OCI-LY3 (cell line): ENCODE data around the gene POLD2.

Experiments used
- H2AFZ ChIP-seq: fragments of 200-600, 300-600 bp; shearing (Covaris generic); 2 replicates; pipeline ENCODE4 v1.6.0; 2014; ENCODE audit warnings: antibody characterized with exemption, low read depth, low read length
- H3K27ac ChIP-seq: fragments of 200-600, 300-600 bp; sonication (generic); 2 replicates; pipeline ENCODE4 v1.5.1; 2014; ENCODE audit warnings: mild to moderate bottlenecking, low read length, moderate library complexity, mixed read lengths
- H3K27me3 ChIP-seq: fragments of 200-600, 300-600 bp; sonication (generic); 2 replicates; pipeline ENCODE4 v1.6.1; 2014; ENCODE audit warnings: low read depth, low read length, mixed read lengths
- H3K36me3 ChIP-seq: fragments of 200-600, 300-600 bp; sonication (generic); replicated peaks from 2 replicates; pipeline ENCODE3; 2014; ENCODE audit warnings: low read depth, low read length, mixed read lengths
- H3K4me1 ChIP-seq: fragments of 300-600, 200-600 bp; sonication (generic); 2 replicates; pipeline ENCODE4 v1.6.1; 2014; ENCODE audit warnings: low read length, mixed read lengths
- H3K4me2 ChIP-seq: fragments of 200-600, 300-600 bp; sonication (generic); 2 replicates; pipeline ENCODE4 v1.6.1; 2014; ENCODE audit warnings: low read length, mixed read lengths
- H3K4me3 ChIP-seq: fragments of 300-600, 200-600 bp; sonication (generic); 2 replicates; pipeline ENCODE4 v1.5.1; 2014; ENCODE audit warnings: antibody characterized with exemption, mild to moderate bottlenecking, low read length, moderate library complexity
- H3K79me2 ChIP-seq: fragments of 300-600, 200-600 bp; shearing (Covaris generic); 2 replicates; pipeline ENCODE4 v1.6.1; 2014; ENCODE audit warnings: mild to moderate bottlenecking, low read length, mixed read lengths
- H3K9ac ChIP-seq: fragments of 300-600, 200-600 bp; shearing (Covaris generic); 2 replicates; pipeline ENCODE4 v1.6.0; 2014; ENCODE audit warnings: mild to moderate bottlenecking, low read length, moderate library complexity
- H3K9me3 ChIP-seq: fragments of 200-600, 300-600 bp; shearing (Covaris generic); 2 replicates; pipeline ENCODE4 v1.6.1; 2014; ENCODE audit warnings: low read length, mixed read lengths; ENCODE audit not compliant: insufficient read depth
- H4K20me1 ChIP-seq: fragments of 200-600, 300-600 bp; sonication (generic); 2 replicates; pipeline ENCODE4 v1.6.1; 2016; ENCODE audit warnings: low read length, mixed read lengths; ENCODE audit not compliant: insufficient read depth
- CTCF ChIP-seq: fragments of 200-600, 300-600 bp; sonication (generic); IDR thresholded peaks from 2 replicates; pipeline ENCODE4 v1.5.1; 2014; ENCODE audit warnings: antibody characterized with exemption, low read length, low read depth
- EZH2phosphoT487 ChIP-seq: fragments of 200-600 bp; shearing (Covaris generic); IDR thresholded peaks from 2 replicates; pipeline ENCODE4 v1.6.1; 2018; ENCODE audit warnings: antibody characterized with exemption, mixed run types, low read depth

POLD2 gene

GRCh38 chr7:44152971-44153947 is 29.9 kb upstream of the POLD2 start:
- Histone ChIP-seq H3K27me3 (no peaks in the 10 kb centered on the region), H3K4me2 (no peak overlapping the region), H2AFZ (no peak overlapping the region), H3K36me3 (no peaks in the 10 kb centered on the region), H3K9ac (no peak overlapping the region), H3K4me1 (peaks cover 38% of the 10 kb centered on the region), H3K79me2 (no peaks in the 10 kb centered on the region), H3K4me3 (no peak overlapping the region), H4K20me1 (no peaks in the 10 kb centered on the region), H3K27ac (no peak overlapping the region), H3K9me3 (no peaks in the 10 kb centered on the region)
- TF ChIP-seq EZH2phosphoT487 = no peak
- TF ChIP-seq CTCF = no peak

GRCh38 chr7:44151956-44152355 is 28.6 kb upstream of the POLD2 start:
- H3K4me1 ChIP-seq = peaks cover 38% of the 10 kb centered on the region
- no peaks in the 10 kb centered on the region for H3K27me3 ChIP-seq
- no peaks in the 10 kb centered on the region for H3K36me3 ChIP-seq
- TF ChIP-seq CTCF (no peak), EZH2phosphoT487 (no peak)
- no peak overlapping the region for H3K4me2 ChIP-seq
- no peaks in the 10 kb centered on the region for H4K20me1 ChIP-seq
- H3K4me3 ChIP-seq = no peak overlapping the region
- no peaks in the 10 kb centered on the region for H3K9me3 ChIP-seq
- H3K9ac ChIP-seq = no peak overlapping the region
- no peak overlapping the region for H2AFZ ChIP-seq
- no peak overlapping the region for H3K27ac ChIP-seq
- no peaks in the 10 kb centered on the region for H3K79me2 ChIP-seq

- TF ChIP-seq EZH2phosphoT487 (no peak), CTCF (no peak)
Observed at GRCh38 chr7:44150966-44151941, 27.9 kb upstream of the POLD2 start.

GRCh38 chr7:44150466-44150832 is 27.1 kb upstream of the POLD2 start:
- Histone ChIP-seq H3K9ac (peak overlapping the region; percentile 38; the same call in 1 of the 2 replicates), H3K27ac (peak overlapping the region; percentile 91), H3K36me3 (no peaks in the 10 kb centered on the region), H3K4me3 (peak overlapping the region; percentile 37), H2AFZ (no peak overlapping the region), H3K4me2 (peak overlapping the region; percentile 80), H3K9me3 (no peaks in the 10 kb centered on the region), H3K27me3 (no peaks in the 10 kb centered on the region), H3K4me1 (peaks cover 38% of the 10 kb centered on the region), H3K79me2 (no peaks in the 10 kb centered on the region), H4K20me1 (no peaks in the 10 kb centered on the region)
- no peak for TF ChIP-seq CTCF
- no peak for TF ChIP-seq EZH2phosphoT487

More at GRCh38 chr7:44150966-44151941, 27.9 kb upstream of the POLD2 start:
- Histone ChIP-seq H4K20me1 (no peaks in the 10 kb centered on the region), H3K27ac (peak overlapping the region; percentile 91), H3K9ac (peak overlapping the region; percentile 38; the same call in 1 of the 2 replicates), H2AFZ (no peak overlapping the region), H3K4me2 (peak overlapping the region; percentile 80), H3K4me3 (peak overlapping the region; percentile 16; the same call in 1 of the 2 replicates), H3K79me2 (no peaks in the 10 kb centered on the region), H3K27me3 (no peaks in the 10 kb centered on the region), H3K4me1 (peaks cover 38% of the 10 kb centered on the region), H3K9me3 (no peaks in the 10 kb centered on the region), H3K36me3 (no peaks in the 10 kb centered on the region)
